Body of pancreas (tissue), 4 donors: Measurements from ENCODE around the gene PRSS35. TPM values are rescaled to one million over a fixed set of nuclear protein-coding genes. Genes with fewer than 3 reads are reported as not detected.

ENCODE experiments used
- ATAC-seq: fragments of 150-250 bp; one replicate; pipeline ENCODE4 v1.9.1; 2016
- DNase-seq, 4 donors: peaks; one replicate each; pipeline ENCODE4 v3.0.0-alpha.2; 2019
- H3K27ac ChIP-seq, 4 donors: fragments of 200-600 bp; sonication (generic); 1 replicate in 3 of 4; 2 replicates in 1 of 4; pipeline versions ENCODE4 v1.5.1 to v1.6.1; 2016 to 2019; ENCODE audit warnings: mild to moderate bottlenecking in 1 of 4, mixed read lengths in 1 of 4, moderate library complexity in 1 of 4
- H3K27me3 ChIP-seq, 2 donors: fragments of 200-600 bp; sonication (generic); one replicate each; pipeline ENCODE4 v1.6.0; 2016; ENCODE audit warnings: mild to moderate bottlenecking in 1 of 2
- H3K36me3 ChIP-seq, 2 donors: fragments of 200-600 bp; sonication (generic); replicated peaks in 1 of 2; 2 replicates each; pipeline ENCODE4 v1.5.1; 2016; ENCODE audit warnings: low read depth in 2 of 2; ENCODE audit not compliant: insufficient read depth in 1 of 2
- H3K4me1 ChIP-seq: fragments of 200-600 bp; sonication (generic); one replicate; pipeline ENCODE4 v1.6.0; 2016
- H3K4me3 ChIP-seq, 2 donors: fragments of 200-600 bp; sonication (generic); 1 replicate in 1 of 2; 2 replicates in 1 of 2; pipeline ENCODE4 v1.5.1; 2016 to 2019
- H3K9me3 ChIP-seq, 3 donors: fragments of 200-600 bp; sonication (generic); 1 replicate in 2 of 3; 2 replicates in 1 of 3; pipeline ENCODE4 v1.5.1; 2016
- POLR2A ChIP-seq, 3 donors: fragments of 450-650 bp; IDR thresholded peaks; one replicate each; pipeline ENCODE4 v1.6.1; 2016; ENCODE audit warnings: antibody characterized with exemption in 3 of 3, mild to moderate bottlenecking in 2 of 3
- WGBS, 2 donors: methylation state at CpG; one replicate each; pipeline ENCODE4 v1.1.5; 2017; 5-methylcytosine and 5-hydroxymethylcytosine counted together
- intact Hi-C: fragments of 100-400 bp; cut with DNase I; formaldehyde crosslinking; loops from one replicate; pipeline ENCODE4 v1.15.1; 2023
- total RNA-seq, 2 donors: library from RNA; depleted of rRNA; stranded (reverse); fragments of >200 nt; gene quantifications; one replicate each; pipeline ENCODE4 v1.1.0, GENCODE V29; 2016
- TF ChIP-seq, protein P1 (sequence below), 7 experiments: fragments of 450-650 bp in 4 of 7; fragments of 200-600 bp in 3 of 7; sonication (generic) in 3 of 7; IDR thresholded peaks; one replicate each; pipeline ENCODE4 v1.5.1; 2016 to 2019; ENCODE audit warnings: antibody characterized with exemption in 7 of 7

PRSS35 gene
- total RNA-seq, 2 donors from 2014 or later: 0.78 TPM; not detected in 1

DNA sequence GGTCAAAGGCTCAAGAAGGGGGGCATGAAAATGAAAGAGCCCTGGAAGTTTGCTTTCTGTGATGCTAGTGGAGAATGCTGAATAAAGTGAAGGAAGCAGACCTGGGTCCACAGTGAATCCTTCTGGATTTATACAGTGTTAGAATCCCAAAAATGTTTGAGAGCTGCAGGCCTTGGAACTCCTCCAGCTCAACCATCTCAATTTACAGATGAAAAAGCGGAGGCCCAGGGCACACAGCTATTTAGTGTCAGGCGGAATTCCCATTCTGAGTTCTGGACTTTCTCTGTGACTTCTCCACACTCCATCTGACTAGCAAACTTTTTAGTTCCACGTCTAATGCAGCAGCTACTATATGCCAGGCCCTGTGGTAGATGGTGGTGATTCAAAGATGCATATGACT lies 1.5 kb upstream of the PRSS35 start:
- 69 to 71% methylated on average over 3 of the region's 3 CpGs for whole genome bisulfite sequencing, 2 donors
- Histone ChIP-seq H3K36me3 (no peaks in the 10 kb centered on the region), H3K4me1 (peaks cover 11% of the 10 kb centered on the region), H3K9me3 (no peaks in the 10 kb centered on the region), H3K4me3 (no peak overlapping the region), H3K27me3 (no peaks in the 10 kb centered on the region), H3K27ac (no peak overlapping the region)
- no peak for ATAC-seq
- DNase-seq: no peak
- TF ChIP-seq POLR2A (IDR thresholded peaks at IDR 0.05): no peak
- TF ChIP-seq, protein P1, sequence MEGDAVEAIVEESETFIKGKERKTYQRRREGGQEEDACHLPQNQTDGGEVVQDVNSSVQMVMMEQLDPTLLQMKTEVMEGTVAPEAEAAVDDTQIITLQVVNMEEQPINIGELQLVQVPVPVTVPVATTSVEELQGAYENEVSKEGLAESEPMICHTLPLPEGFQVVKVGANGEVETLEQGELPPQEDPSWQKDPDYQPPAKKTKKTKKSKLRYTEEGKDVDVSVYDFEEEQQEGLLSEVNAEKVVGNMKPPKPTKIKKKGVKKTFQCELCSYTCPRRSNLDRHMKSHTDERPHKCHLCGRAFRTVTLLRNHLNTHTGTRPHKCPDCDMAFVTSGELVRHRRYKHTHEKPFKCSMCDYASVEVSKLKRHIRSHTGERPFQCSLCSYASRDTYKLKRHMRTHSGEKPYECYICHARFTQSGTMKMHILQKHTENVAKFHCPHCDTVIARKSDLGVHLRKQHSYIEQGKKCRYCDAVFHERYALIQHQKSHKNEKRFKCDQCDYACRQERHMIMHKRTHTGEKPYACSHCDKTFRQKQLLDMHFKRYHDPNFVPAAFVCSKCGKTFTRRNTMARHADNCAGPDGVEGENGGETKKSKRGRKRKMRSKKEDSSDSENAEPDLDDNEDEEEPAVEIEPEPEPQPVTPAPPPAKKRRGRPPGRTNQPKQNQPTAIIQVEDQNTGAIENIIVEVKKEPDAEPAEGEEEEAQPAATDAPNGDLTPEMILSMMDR (IDR thresholded peaks at IDR 0.05): no peak
- intact Hi-C loops: loop anchor here (5.0 kb wide), 2 partner anchors 93 to 288 kb away; no protein-coding TSS in a partner anchor

DNA sequence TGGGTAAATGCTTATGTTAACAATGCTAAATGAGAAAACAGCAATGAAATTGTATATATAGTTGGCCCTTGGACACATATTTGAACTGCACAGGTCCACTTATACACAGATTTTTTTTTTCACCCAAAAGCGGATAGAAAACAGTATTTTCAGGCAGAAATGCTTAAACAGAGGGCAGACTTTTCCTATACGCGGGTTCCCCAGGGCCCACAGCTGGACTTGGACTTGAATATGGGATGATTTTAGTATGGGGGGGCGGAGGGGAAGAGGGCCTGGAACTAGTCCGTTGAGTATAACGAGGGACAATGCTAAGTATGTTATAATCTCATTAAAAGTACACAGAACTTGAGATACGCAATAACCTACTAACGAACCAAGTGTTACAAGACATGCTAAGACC lies 1.1 kb upstream of the PRSS35 start:
- H3K4me3 ChIP-seq: no peak overlapping the region
- 66 to 69% methylated on average over 8 of the region's 8 CpGs for WGBS, 2 donors
- no peaks in the 10 kb centered on the region for H3K36me3 ChIP-seq
- no peaks in the 10 kb centered on the region for H3K27me3 ChIP-seq
- no peak for DNase-seq
- H3K9me3 ChIP-seq: no peaks in the 10 kb centered on the region
- intact Hi-C loops: loop anchor here (5.0 kb wide), 2 partner anchors 94 to 289 kb away; no protein-coding TSS in a partner anchor
- peaks cover 11% of the 10 kb centered on the region for H3K4me1 ChIP-seq
- no peak for TF ChIP-seq POLR2A (IDR thresholded peaks at IDR 0.05)
- TF ChIP-seq, protein P1 (IDR thresholded peaks at IDR 0.05): no peak
- ATAC-seq: no peak
- no peak overlapping the region for H3K27ac ChIP-seq

DNA sequence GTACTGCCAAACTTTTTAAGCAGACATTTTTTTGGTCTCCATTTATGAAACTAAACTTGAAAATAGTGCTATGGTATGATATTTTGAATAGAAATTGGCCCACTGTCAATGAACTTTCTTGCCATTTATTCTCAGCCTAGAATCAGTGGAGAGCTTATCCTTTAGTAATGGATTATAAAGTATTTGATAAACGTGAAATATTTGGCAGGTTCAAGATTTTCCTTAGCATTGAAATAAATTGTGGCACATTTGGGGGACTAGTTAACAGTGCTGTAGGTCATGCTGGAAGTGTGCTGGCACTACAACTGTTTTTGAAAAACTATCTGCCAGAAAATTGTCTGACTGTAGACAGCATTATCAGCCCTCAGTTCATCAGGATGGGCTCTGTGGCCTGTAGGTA lies 2.1 kb downstream of the PRSS35 start:
- Histone ChIP-seq H3K27me3 (no peaks in the 10 kb centered on the region), H3K27ac (no peak overlapping the region), H3K4me1 (peaks cover 11% of the 10 kb centered on the region), H3K36me3 (no peaks in the 10 kb centered on the region), H3K4me3 (no peak overlapping the region), H3K9me3 (no peaks in the 10 kb centered on the region)
- DNase-seq (no peak), ATAC-seq (no peak)
- 26 to 41% methylated on average over 1 of the region's 1 CpG for WGBS, 2 donors
- TF ChIP-seq, protein P1 (IDR thresholded peaks at IDR 0.05): no peak
- TF ChIP-seq POLR2A (IDR thresholded peaks at IDR 0.05): no peak
- intact Hi-C loops: loop anchor here (5.0 kb wide), 2 partner anchors 97 to 292 kb away; no protein-coding TSS in a partner anchor

DNA sequence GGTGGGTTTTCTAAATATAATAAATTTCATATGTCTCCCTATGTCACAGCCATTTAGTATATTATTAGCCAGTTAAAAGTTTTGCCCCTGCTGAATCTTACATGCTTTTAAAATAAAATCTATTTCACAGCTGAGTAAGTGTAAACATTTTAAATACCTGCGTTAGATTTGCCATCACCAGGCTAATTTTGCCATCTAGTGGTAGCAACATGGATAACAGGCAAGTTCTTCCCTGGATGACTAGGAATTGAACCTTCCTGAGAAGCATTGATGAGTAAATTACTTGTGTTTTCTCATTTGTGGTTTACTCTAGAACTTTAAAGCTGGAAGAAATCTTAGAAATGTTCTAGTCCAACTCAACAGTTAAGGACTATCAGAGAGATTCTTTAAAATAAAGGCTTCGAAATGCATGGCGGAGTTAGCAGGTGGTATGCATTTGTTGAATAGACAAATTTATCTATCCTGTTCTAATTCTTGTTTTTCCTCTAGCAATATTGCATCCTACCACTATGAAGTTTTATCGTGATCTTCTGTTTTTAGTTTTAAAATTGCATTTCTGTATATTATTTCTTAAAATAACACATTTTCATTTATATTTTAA lies 2.6 kb downstream of the PRSS35 start:
- Histone ChIP-seq H3K4me3 (no peak overlapping the region), H3K36me3 (no peaks in the 10 kb centered on the region), H3K9me3 (no peaks in the 10 kb centered on the region), H3K27ac (no peak overlapping the region), H3K4me1 (peaks cover 11% of the 10 kb centered on the region), H3K27me3 (no peaks in the 10 kb centered on the region)
- DNase-seq: peak; percentile 15 to 53 (median 33)
- no peak for TF ChIP-seq POLR2A (IDR thresholded peaks at IDR 0.05)
- TF ChIP-seq, protein P1 (IDR thresholded peaks at IDR 0.05): peak; percentile 33 to 89 (median 75)
- WGBS, 2 donors: 13 to 22% methylated on average over 4 of the region's 4 CpGs
- peak; percentile 54 for ATAC-seq
- intact Hi-C loops: loop anchor here (5.0 kb wide), 2 partner anchors 98 to 293 kb away; no protein-coding TSS in a partner anchor

DNA sequence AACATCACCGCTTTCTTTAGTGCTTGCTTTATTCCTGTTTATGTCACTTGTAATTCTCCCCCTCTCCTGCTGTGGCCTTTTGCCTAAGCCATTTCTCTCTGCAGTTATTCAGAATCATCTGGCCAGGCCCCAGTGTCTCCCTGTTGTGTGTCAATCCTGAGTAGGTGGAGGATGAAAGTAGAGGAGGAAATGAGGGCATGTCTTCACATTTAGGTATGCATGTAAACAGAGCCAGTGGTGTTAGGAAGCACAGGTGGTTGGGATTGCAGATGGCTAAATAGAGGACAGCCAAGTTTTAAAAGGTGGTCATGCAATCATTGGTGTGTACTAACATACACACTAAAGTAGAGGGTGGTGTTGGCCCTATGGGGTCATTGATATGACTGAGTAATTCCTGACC lies 5.2 kb downstream of the PRSS35 start:
- H3K27me3 ChIP-seq: no peaks in the 10 kb centered on the region
- no peak for DNase-seq
- H3K27ac ChIP-seq: no peak overlapping the region
- H3K36me3 ChIP-seq: no peaks in the 10 kb centered on the region
- intact Hi-C loops: no loop called here
- H3K4me3 ChIP-seq: no peak overlapping the region
- no peak for ATAC-seq
- H3K4me1 ChIP-seq: peaks cover 3% of the 10 kb centered on the region
- TF ChIP-seq, protein P1 (IDR thresholded peaks at IDR 0.05): no peak
- TF ChIP-seq POLR2A (IDR thresholded peaks at IDR 0.05): no peak
- no peaks in the 10 kb centered on the region for H3K9me3 ChIP-seq
- WGBS, 2 donors: 60 to 64% methylated on average over 1 of the region's 1 CpG
